ENCODE measurements around the gene CRIP2. TPM values are rescaled to one million over a fixed set of nuclear protein-coding genes. Genes with fewer than 3 reads are reported as not detected.

Gene CRIP2
- total and polyA plus RNA-seq, 2 of the 8 experiments (the other 6 are each of a cell fraction or from before 2014, with no cell fraction given): 4.2 to 13.5 TPM

GRCh38 chr14:105526776-105527380, 52.3 kb downstream of the CRIP2 start:
- no peak overlapping the region for H2AFZ ChIP-seq (ENCODE audit: low read length)
- peak overlapping the region; percentile 25; the same call in 1 of the 2 replicates for H4K8ac ChIP-seq (ENCODE audit: extremely low read depth, insufficient read depth, low read length)
- no peaks in the 10 kb centered on the region; a peak in 1 of 8 replicates for H3K36me3 ChIP-seq (ENCODE audit: control insufficient read depth in 2 of 4, insufficient read depth in 4 of 4, low read length in 3 of 4)
- H3K4me3 ChIP-seq (ENCODE audit: extremely low read depth in 1 of 4, insufficient read depth in 2 of 4, low read depth in 3 of 4, low read length in 4 of 4): peak overlapping the region in 2 of 4 experiments; percentile 8 to 57; a peak in 4 of 8 replicates
- WGBS, 2 experiments (ENCODE audit: extremely low coverage in 1 of 2, insufficient coverage in 1 of 2, insufficient read length in 1 of 2, insufficient replicate concordance in 2 of 2, low coverage in 1 of 2, low lambda C conversion rate in 2 of 2, missing lambda C conversion rate in 1 of 2): 67% methylated on average over 18 of the region's 48 CpGs; no CpG with 5 or more reads in 1 of the 2 experiments
- ChIA-PET CTCF (ENCODE audit: partially characterized antibody) (no interaction called here), POLR2A (ENCODE audit: partially characterized antibody) (no interaction called here)
- H3K56ac ChIP-seq (replicated peaks; ENCODE audit: insufficient read length, low read depth, low read length): no peak overlapping the region
- no peak overlapping the region for H2BK20ac ChIP-seq (ENCODE audit: low read length)
- H3K27me3 ChIP-seq (replicated peaks in 1 of 4; ENCODE audit: control insufficient read depth in 3 of 4, extremely low read depth in 1 of 4, insufficient read depth in 3 of 4, low read length in 3 of 4): peaks cover 9 to 37% (median 25%) of the 10 kb centered on the region in 4 experiments
- H3K4me1 ChIP-seq (replicated peaks in 1 of 4; ENCODE audit: control insufficient read depth in 3 of 4, insufficient read depth in 4 of 4, low read length in 3 of 4): peaks cover 0 to 4% (median 0%) of the 10 kb centered on the region in 4 experiments; a peak in 3 of 7 replicates
- H3K79me1 ChIP-seq (ENCODE audit: low read depth, low read length): no peaks in the 10 kb centered on the region
- no peaks in the 10 kb centered on the region for H3K79me2 ChIP-seq (ENCODE audit: control insufficient read depth in 1 of 2, insufficient read depth in 2 of 2, low read length in 2 of 2)
- no peak overlapping the region for H4K91ac ChIP-seq (replicated peaks; ENCODE audit: insufficient read length, low read length)
- no peak overlapping the region for H4K5ac ChIP-seq (ENCODE audit: insufficient read length, low read depth, low read length)
- FAIRE-seq (no peak), DNase-seq (ENCODE audit: low read depth in 1 of 2, low spot score in 2 of 2) (no peak)
- H2BK12ac ChIP-seq (ENCODE audit: low read depth, low read length): no peak overlapping the region
- H3K4me2 ChIP-seq (ENCODE audit: insufficient read depth in 1 of 2, low read depth in 2 of 2, low read length in 2 of 2): peak overlapping the region in 1 of 2 experiments; percentile 64
- H2BK5ac ChIP-seq (ENCODE audit: low read depth, low read length): no peak overlapping the region
- H3K18ac ChIP-seq (ENCODE audit: extremely low read depth, low read length): no peak overlapping the region
- H3K4ac ChIP-seq (replicated peaks; ENCODE audit: insufficient read length, low read depth, low read length): no peak overlapping the region
- H3K9me3 ChIP-seq (ENCODE audit: insufficient read depth in 2 of 2, low read depth in 1 of 2, low read length in 1 of 2): peaks cover 0 to 32% of the 10 kb centered on the region in 2 experiments; a peak in 2 of 4 replicates
- H3K14ac ChIP-seq (ENCODE audit: insufficient read length): no peak overlapping the region
- H2AK5ac ChIP-seq (ENCODE audit: low read depth, low read length): no peak overlapping the region
- no peak overlapping the region for H2BK120ac ChIP-seq (replicated peaks; ENCODE audit: low read depth, low read length)
- H3K9ac ChIP-seq (replicated peaks in 1 of 4; ENCODE audit: extremely low read depth in 1 of 4, low read depth in 3 of 4, low read length in 3 of 4): no peak overlapping the region
- no peak overlapping the region for H2BK15ac ChIP-seq (ENCODE audit: low read length)
- H3K27ac ChIP-seq (ENCODE audit: low read depth, low read length): no peak overlapping the region
- H3K23me2 ChIP-seq (ENCODE audit: low read depth, low read length): no peaks in the 10 kb centered on the region; the same call in 1 of the 2 replicates
- H3K23ac ChIP-seq (ENCODE audit: insufficient read length): no peak overlapping the region
- H4K20me1 ChIP-seq (replicated peaks in 1 of 2; ENCODE audit: control insufficient read depth in 1 of 2, insufficient read depth in 2 of 2, low read length in 2 of 2): no peaks in the 10 kb centered on the region
